GM08714 (cell line): ENCODE results near the gene PIM3.

Source experiments
- H3K4me3 ChIP-seq: fragments of 200-500 bp; sonication (Bioruptor generic); 2 replicates; pipeline ENCODE4 v1.5.1; 2014; ENCODE audit warnings: mild to moderate bottlenecking, low read length, inconsistent platforms
- ZNF274 ChIP-seq: IDR thresholded peaks from 2 replicates; pipeline ENCODE4 v1.6.1; 2012; ENCODE audit warnings: mild to moderate bottlenecking, low read depth, low read length

PIM3 gene

GRCh38 chr22:49953680-49954344, 6.8 kb upstream of the PIM3 start:
- no peak overlapping the region for H3K4me3 ChIP-seq
- no peak for TF ChIP-seq ZNF274

- no peak overlapping the region for H3K4me3 ChIP-seq
- no peak for TF ChIP-seq ZNF274
These were observed 6.2 kb upstream of the PIM3 start for GRCh38 chr22:49954354-49954753.

- H3K4me3 ChIP-seq: no peak overlapping the region
- no peak for TF ChIP-seq ZNF274
These were observed 5.5 kb upstream of the PIM3 start for GRCh38 chr22:49954991-49955580.

GRCh38 chr22:49955581-49956417, 4.8 kb upstream of the PIM3 start:
- H3K4me3 ChIP-seq: no peak overlapping the region
- TF ChIP-seq ZNF274: no peak

DNA sequence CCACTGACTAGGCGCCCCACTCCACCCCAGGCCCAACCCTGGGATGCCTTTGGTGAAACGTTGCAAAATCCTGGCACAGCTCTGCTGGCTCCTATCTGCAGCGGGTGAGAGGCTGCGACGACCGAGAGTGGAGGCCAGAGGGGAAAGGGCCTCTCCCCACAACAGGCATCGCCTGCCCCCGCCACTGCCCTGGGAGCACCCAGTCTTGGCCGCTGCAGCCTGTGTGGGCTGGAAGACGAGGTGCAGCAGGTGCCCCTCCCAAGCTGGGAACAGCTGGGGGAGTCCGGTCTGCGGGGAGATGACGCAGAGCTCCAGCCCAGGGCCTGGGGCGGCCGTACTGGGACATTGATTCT, 4.2 kb upstream of the PIM3 start:
- TF ChIP-seq ZNF274: no peak
- H3K4me3 ChIP-seq: no peak overlapping the region

GRCh38 chr22:49956914-49957825, 3.4 kb upstream of the PIM3 start:
- TF ChIP-seq ZNF274: no peak
- H3K4me3 ChIP-seq: no peak overlapping the region

DNA sequence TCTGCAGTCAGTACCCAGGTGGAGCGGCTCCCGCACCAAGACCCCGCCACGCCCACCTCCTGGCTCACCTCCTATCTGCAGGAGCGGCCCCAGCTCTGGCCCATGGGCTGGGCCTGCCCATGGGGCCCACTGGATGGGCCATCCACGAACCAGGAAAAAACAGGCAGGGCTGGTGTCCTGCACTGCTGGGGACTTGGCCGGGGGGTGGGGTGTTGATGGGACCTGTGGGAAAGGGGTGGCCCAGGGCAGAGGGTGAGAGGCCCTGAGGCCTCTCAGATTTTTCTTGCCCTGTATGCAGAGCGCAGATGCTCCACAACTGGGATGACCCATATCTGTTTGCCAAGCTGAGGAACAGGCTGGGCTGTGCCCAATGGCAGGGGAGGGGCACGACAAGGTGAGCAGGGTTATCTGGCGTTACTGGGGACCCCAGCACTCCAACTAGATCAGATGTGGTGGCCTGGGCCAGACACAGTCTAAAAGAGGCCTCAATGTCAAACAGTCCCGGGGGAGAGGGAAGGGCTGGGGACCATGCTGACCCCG, 2.7 kb upstream of the PIM3 start:
- H3K4me3 ChIP-seq: no peak overlapping the region
- TF ChIP-seq ZNF274: no peak

DNA sequence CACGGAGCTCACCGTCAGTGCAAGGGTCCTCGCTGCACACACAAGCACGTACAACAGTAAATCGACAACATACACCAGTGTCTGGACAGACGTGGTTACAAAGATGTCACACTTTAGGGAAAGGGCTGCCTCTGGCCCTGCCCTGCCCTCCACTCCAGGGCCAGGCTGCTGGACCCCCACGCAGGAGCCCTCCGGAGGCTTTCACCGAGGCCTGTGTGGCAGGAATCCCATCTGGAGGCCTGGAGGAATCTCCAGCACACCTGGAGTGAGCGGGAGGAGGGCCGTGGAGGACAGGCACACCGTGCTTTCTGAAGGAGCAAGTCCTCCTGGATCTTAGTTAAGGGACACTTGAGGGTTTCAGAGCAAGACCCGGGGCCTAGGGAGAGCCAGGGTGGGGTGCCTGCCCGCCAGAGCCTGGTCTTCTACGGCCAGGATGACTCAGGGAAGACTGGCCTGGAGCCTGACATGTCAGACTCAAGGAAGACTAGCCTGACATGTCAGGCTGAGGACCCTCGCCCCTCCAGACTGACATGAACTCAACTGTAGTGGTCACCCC, 2.1 kb upstream of the PIM3 start:
- no peak overlapping the region for H3K4me3 ChIP-seq
- no peak for TF ChIP-seq ZNF274

- peak overlapping the region; percentile 66; the same call in 1 of the 2 replicates for H3K4me3 ChIP-seq
- no peak for TF ChIP-seq ZNF274
These were observed 1.4 kb upstream of the PIM3 start for GRCh38 chr22:49958931-49959781.

GRCh38 chr22:49959782-49960158, 802 bp upstream of the PIM3 start:
- TF ChIP-seq ZNF274: no peak
- H3K4me3 ChIP-seq: peak overlapping the region; percentile 66; the same call in 1 of the 2 replicates

GRCh38 chr22:49961005-49961600, 531 bp downstream of the PIM3 start:
- no peak for TF ChIP-seq ZNF274

DNA sequence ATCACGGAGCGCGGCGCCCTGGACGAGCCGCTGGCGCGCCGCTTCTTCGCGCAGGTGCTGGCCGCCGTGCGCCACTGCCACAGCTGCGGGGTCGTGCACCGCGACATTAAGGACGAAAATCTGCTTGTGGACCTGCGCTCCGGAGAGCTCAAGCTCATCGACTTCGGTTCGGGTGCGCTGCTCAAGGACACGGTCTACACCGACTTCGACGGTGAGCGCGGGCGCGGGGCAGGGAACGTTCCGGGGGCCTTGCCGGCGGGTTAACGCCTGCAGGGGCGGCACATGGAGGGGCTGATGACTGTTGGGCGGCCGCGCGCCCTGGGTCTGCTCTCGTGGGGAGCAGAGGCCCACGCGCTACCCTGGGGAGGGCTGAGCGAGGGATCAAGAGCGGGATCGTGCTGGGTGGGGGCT, 1.0 kb downstream of the PIM3 start:
- TF ChIP-seq ZNF274: no peak
- H3K4me3 ChIP-seq: peak overlapping the region; percentile 72

More at GRCh38 chr22:49961005-49961600, 531 bp downstream of the PIM3 start:
- H3K4me3 ChIP-seq: peak overlapping the region; percentile 72
